ENCODE results near the gene GAS6. TPM values are rescaled to one million over a fixed set of nuclear protein-coding genes. Genes with fewer than 3 reads are reported as not detected.
"Not testable (repeated sequence)": the region's sequence is repeated elsewhere in the genome, so short reads cannot be mapped to it uniquely, and the experiment has no call there.

The GAS6 gene
- total RNA-seq, 1 experiment from 2014 or later: 394 TPM

DNA sequence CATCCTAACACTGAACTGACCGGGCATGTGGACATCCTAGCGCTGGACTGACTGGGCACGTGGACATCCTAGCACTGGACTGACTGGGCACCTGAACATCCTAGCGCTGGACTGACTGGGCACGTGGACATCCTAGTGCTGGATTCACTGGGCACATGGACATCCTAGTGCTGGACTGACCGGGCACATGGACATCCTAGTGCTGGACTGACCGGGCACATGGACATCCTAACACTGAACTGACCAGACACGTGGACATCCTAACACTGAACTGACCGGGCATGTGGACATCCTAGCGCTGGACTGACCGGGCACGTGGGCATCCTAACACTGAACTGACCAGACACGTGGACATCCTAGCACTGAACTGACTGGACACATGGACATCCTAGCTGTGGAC lies 73.9 kb downstream of the GAS6 start:
- H3K4me3 ChIP-seq, H3K36me3 ChIP-seq, H3K9me3 ChIP-seq, H3K27me3 ChIP-seq, DNase-seq: not testable (repeated sequence)

DNA sequence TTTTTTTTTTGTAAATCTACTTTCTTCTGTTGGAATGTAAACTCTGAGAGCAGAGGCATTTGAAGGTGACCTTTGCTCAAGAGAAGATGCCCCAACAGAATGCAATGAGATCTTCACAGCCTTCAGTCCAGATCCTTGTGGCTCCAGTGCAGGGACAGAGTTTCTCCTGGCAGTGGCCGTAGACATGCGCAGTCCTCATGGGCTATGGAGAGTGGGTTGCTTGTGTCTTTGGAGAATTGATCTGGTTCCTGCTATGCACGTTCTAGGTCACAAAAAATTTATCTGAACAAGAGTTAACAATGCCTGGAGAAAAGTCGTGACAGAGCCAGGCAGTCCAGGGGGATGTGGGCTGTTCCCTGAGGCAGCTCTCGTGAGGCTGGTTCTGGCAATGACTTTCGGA lies 74.7 kb downstream of the GAS6 start:
- H3K9me3 ChIP-seq: no peaks in the 10 kb centered on the region
- H3K36me3 ChIP-seq: no peaks in the 10 kb centered on the region
- no peaks in the 10 kb centered on the region for H3K27me3 ChIP-seq
- no peak overlapping the region for H3K4me3 ChIP-seq
- no peak for DNase-seq

DNA sequence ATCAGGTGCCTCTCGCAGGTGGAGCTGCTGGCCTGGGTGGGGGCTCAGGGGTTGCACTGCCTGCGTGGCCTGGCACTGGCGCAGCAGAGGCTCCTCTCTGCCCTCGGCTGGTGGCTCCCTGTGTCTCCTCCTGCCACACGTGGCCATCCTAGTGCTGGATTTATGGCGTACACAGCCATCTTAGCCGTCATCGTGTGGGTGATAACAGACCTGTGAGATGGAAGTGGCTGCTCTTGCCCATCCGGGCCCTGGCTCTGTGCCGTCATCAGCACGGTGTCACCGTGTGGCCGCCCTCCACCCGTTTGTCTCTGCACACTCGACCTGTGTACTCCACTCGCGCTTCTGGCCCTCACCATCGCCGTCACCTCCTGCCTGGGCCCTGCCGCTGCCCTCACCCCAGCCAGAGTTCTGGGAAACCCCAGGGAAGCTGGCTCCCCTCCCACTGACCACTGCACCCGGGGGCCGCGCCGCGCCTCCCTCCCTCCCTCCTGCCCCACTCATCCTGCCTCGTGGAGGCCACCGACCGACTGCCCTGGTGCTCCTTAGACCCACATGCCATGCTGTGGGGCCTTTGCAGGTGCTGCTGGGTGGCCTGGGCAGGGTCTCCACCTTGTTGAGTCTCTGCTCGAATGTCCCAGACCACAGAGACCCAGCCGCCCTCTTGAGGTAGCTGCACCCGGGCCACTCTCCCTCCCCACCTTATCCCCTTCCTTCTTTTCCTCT lies 75.3 kb downstream of the GAS6 start:
- Histone ChIP-seq H3K36me3 (no peaks in the 10 kb centered on the region), H3K9me3 (no peaks in the 10 kb centered on the region), H3K27me3 (no peaks in the 10 kb centered on the region), H3K4me3 (no peak overlapping the region)
- no peak for DNase-seq

DNA sequence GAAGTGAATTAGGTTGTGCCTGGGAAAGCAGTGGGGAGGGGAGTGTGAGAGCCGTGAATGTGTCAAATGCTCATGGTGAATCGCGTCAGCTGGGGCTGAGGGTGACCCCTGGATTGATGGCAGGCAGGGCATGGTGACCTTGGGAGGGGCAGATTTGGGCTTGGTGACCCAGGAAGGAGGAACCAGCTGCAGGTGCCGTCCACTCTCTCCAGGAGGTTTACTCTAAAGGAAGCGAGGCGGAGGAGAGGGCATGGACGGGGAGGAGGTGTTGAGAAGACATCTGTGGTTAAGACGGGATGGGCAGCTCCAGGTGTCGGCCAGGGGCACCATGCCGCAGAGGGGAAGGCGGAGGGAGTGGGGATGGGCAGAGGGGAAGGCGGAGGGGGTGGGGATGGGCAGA lies 76.2 kb downstream of the GAS6 start:
- Histone ChIP-seq H3K4me3 (no peak overlapping the region), H3K9me3 (no peaks in the 10 kb centered on the region), H3K27me3 (no peaks in the 10 kb centered on the region), H3K36me3 (no peaks in the 10 kb centered on the region)
- no peak for DNase-seq

DNA sequence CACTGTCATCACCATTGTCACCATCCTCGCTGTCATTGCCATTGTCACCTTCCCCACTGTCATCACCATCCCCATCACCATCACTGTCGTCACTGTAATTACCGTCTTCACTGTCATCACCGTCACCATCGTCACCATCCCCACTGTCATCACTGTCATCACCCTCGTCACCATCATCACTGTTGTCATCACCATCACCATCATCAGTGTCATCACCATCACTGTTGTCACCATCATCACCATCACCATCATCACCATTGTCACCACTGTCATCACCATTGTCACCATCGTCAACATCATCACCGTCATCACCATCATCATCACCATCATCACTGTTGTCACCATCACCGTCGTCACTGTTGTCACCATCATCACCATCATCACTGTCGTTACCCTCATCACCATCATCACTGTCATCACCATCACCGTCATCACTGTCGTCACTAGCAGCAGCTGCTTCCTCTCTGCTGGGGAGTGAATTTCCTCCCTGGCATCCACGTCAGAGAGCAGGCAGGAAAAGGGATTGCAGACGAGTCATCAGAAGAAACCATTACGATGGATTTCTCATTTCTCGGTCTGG lies 77.5 kb downstream of the GAS6 start:
- no peak for DNase-seq
- H3K36me3 ChIP-seq: no peaks in the 10 kb centered on the region
- no peaks in the 10 kb centered on the region for H3K9me3 ChIP-seq

DNA sequence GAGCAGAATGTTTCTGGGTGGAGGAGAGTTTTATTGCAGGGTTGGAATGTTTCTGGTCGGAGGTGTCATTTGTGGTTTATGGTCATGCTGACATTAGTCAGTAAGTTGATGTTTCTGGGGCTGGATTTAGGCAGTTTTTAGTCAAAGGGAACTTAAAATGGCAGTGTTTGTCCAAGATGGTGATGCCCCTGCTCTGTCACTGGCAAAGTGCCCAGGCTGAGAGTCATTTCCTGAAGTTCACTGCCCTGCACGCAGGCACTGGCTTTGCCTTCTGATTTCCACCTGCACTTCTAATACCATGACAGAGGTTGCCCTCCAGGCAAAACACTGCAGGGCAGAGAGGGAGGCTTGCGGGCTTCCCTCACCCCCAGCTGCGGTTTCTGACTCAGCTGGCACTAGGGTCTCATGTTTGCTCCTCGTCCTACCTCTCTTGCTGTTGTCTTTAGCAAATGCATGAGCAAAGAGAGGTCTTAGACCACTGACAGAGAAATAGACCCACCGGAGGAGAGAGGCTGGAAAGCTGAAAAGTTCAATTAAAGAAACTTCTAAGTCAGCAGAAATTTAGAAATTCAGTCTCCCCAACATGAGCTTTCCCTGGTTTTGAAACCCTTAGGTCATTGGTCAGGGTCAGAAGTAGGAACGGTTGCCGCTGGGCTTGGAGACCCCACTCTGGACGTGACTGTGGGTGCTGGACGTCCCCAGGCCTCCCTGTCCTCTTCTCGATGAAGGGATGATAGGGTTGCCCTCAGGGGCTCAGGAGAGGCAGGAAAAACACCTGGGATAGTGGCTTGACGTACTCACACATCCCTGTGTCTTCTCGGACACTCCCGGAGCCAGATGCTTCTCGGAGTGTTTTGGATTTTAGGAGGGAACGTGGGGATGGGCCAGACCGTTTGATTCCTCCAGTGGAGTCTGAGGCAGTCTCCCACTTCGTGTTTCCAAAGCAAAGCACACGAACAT lies 78.5 kb downstream of the GAS6 start:
- no peaks in the 10 kb centered on the region for H3K9me3 ChIP-seq
- no peaks in the 10 kb centered on the region for H3K27me3 ChIP-seq
- no peak overlapping the region for H3K4me3 ChIP-seq
- peak; percentile 92 for DNase-seq
- no peaks in the 10 kb centered on the region for H3K36me3 ChIP-seq

More for the DNA sequence above, 77.5 kb downstream of the GAS6 start:
- Histone ChIP-seq H3K27me3 (no peaks in the 10 kb centered on the region), H3K4me3 (no peak overlapping the region)

DNA sequence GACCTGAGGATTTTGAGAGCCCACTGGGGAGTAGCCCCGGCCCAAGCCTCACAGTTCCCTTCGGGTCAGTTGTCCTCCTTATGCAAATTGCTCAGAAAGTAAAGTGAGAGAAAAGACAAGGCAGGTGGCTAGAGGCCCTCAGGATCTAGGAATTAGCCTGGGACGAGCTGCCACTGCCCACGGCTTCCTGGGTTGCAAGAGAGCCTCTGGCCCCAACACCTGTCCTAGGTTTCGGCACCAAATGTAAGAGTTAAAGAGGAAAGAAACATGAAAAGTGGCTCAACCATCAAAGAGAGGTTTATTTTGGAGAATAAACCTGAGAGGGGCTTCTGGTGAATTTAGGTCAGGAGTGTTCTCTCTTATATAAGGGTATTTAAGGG lies 79.2 kb downstream of the GAS6 start:
- H3K36me3 ChIP-seq: no peaks in the 10 kb centered on the region
- no peak overlapping the region for H3K4me3 ChIP-seq
- no peaks in the 10 kb centered on the region for H3K27me3 ChIP-seq
- no peak for DNase-seq
- H3K9me3 ChIP-seq: no peaks in the 10 kb centered on the region

DNA sequence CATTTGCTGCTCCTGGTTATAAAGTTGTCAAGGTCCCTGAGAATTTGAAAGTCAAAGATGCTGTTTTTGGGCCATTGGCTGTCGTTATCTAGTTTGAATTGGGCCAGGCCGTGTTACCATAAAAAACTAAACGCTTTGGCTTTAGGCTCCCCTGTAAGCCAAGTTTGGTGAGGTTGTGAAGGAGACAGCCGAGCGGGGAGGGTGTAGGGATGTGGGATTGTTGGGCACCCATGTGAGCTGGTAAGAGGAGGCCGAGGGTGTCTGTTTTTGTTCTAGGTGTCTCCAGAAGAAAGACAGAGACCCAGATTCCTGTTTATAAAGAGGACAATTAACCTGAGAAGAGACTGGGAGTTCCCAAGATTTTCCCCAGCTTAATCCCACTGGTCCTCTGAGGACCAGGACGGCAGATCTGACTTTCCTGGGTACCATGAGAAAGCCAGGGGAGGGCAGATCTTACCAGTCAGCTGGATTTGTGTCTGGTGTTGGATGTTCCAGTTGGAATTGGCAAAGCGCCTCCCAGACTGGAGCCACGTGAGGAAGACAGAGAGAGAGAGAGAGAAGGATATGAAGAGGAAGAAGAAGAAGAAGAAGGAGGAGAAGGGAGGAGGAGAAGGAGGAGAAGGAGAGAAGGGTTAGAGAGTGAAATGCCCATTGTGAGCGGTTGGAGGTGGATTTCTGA lies 79.8 kb downstream of the GAS6 start:
- no peaks in the 10 kb centered on the region for H3K9me3 ChIP-seq
- H3K27me3 ChIP-seq: no peaks in the 10 kb centered on the region
- no peak overlapping the region for H3K4me3 ChIP-seq
- H3K36me3 ChIP-seq: no peaks in the 10 kb centered on the region
- peak; percentile 35 for DNase-seq

DNA sequence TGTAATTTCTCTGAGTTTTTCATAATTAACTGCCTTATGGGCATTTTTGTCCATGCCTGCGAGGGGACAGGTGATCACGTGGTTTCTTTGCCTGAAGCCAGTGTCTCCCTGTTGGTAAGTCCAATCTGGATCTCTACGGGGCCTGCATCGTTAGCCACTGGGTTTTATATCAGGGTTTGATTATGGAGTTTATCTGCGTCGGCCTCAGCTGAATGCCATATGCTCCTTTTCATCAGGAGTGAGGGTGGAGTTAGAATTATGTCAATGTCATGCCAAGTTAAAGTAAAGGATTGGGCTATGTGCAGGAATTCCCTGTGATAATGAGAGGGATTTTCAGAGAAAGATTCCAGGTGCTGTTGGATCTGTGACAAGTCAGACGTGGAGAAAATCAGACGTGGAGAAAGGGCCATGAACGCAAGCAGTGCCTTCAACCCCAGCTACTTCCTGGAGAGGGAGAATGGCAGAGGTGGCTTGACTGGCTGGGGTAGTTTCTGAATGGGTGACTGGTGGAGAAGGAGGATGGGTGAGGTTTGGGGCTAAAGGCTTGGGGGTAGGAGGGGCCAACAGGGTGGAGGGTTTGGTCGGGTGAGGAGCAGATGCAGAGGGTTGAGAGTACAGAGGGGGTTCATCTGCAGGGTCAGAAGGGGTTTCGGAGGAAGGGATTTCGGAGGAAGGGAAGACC lies 80.5 kb downstream of the GAS6 start:
- Histone ChIP-seq H3K27me3 (no peaks in the 10 kb centered on the region), H3K9me3 (no peaks in the 10 kb centered on the region), H3K36me3 (no peaks in the 10 kb centered on the region), H3K4me3 (no peak overlapping the region)
- no peak for DNase-seq

DNA sequence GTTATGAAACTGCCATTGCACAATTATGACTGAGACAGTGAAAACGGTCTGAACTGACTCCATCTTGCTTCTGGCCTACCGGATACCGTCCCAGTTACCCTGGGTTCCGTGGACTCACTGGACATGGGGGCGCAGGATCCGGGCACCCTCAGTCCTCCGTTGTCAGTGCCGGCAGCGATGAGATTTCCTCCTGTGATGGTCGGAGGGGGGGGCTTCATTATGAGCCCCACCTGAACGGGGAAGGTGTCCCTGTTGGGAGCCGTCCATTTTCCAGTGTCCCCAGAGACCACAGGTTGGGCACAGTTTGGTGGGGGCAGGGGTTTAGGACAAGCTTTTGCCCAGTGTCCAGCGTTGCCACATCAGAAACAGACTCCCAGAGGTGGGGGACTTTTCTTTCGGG lies 81.4 kb downstream of the GAS6 start:
- DNase-seq: no peak
- no peaks in the 10 kb centered on the region for H3K9me3 ChIP-seq
- no peak overlapping the region for H3K4me3 ChIP-seq

DNA sequence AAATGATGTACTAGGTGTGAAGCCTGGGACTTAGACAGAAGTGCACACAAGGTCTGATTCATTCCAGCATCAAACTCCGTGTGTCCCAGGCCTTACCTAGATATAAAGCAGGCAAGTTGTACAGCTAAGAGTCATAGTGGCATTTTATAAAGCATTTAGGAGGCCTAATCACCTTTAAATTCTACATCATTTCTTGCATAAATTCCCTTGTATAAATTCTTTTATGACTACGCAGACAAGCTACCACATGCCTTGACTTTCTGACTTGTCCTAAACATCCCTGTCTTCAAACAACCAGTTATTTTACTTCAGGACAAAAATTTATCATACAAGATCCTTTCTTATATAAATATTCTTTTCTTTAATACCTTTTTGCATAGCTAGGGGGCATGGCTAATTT lies 82.3 kb downstream of the GAS6 start:
- no peaks in the 10 kb centered on the region for H3K27me3 ChIP-seq
- no peaks in the 10 kb centered on the region for H3K36me3 ChIP-seq
- H3K9me3 ChIP-seq: no peaks in the 10 kb centered on the region
- H3K4me3 ChIP-seq: no peak overlapping the region
- no peak for DNase-seq

More for the DNA sequence above, 81.4 kb downstream of the GAS6 start:
- Histone ChIP-seq H3K36me3 (no peaks in the 10 kb centered on the region), H3K27me3 (no peaks in the 10 kb centered on the region)

DNA sequence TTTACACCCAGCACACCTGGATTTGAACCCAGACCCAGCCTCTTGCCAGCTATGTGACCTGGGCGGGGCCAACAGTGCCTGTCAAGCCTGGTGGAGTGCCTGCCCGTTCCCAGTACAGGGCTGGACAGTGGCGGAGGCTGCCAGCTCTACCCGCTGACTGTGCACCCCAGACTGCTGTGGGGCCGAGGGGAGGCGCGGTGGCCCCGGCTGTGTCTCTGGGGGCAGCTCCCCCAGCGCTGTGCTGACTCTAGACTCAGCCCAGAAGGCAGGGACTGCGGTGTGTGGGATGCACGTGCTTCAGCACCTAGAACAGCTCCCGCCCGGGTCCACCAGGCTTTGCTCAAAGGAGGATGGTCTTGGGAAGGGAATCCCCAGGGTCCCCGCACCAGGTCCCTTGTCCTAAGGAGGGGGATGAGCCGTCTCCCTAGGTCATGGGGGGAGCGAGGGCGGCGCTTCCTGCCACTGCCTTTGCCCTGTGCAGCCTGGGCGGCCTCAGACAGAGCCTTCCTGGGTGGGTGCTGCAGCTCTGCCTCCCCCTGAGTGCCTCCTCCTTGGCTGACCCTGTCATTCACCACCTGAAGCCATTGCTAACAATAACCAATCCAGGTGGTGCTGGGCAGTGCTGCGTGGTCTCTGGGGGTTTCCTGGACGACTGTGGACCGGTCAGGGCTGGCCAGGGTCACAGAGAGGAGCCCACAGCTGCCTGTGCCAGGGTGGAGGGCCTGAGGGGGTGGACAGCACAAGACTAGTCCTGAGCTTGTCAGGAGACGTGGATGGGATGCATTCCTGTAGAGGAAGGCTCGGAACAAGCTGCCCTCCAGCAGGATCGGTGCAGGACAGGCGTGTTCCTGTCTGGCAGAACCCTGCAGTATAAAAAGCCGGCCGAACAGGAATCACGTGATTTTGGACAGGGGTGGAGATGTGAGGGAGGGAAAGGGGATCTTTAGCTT lies 86.3 kb downstream of the GAS6 start:
- DNase-seq: peak; percentile 20
- H3K4me3 ChIP-seq: no peak overlapping the region
- H3K36me3 ChIP-seq: no peaks in the 10 kb centered on the region
- H3K9me3 ChIP-seq: no peaks in the 10 kb centered on the region
- H3K27me3 ChIP-seq: no peaks in the 10 kb centered on the region

DNA sequence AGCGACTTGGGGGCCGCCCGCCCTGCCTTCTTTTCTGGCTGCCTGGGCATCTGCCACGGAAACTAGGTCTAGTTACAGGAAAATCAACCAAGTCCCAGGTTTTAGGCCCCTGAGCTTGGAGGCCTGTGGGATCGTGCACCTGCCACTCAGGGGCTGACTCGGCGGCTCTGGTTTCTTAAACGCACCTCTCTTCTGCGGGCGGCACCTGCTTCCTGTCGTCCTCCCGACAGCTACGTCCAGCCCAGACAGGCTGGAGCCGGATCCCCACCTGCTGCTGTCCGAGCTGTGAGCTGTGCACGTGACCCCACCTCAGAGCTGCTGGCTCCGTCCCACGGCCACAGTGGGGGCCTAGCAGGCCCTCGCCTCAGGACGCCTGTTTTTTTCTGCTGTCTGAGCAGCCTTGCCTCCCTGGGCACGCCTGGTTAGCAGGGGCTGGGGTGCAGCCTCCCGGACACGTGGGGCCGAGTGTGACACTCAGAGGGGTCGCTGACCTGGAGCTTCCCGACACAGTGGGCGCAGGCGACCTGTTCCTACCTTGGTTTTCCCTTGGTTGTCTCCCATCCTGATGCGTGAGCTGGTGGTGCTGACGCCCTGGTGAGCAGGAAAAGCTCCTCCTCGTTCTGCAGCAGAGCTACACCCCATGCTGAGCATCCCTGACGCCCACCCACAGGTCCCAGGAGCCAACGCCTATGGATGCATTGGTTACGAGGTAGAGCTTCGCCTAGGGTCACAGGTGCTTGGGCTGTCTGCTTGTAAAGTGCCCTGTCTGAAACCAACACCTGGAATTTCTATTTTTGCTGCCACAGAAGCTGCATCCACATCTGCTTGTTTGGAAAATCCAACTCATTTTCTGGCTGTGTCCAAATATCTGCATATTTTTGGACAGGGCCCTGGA lies 87.4 kb downstream of the GAS6 start:
- no peak for DNase-seq
- H3K27me3 ChIP-seq: no peaks in the 10 kb centered on the region

DNA sequence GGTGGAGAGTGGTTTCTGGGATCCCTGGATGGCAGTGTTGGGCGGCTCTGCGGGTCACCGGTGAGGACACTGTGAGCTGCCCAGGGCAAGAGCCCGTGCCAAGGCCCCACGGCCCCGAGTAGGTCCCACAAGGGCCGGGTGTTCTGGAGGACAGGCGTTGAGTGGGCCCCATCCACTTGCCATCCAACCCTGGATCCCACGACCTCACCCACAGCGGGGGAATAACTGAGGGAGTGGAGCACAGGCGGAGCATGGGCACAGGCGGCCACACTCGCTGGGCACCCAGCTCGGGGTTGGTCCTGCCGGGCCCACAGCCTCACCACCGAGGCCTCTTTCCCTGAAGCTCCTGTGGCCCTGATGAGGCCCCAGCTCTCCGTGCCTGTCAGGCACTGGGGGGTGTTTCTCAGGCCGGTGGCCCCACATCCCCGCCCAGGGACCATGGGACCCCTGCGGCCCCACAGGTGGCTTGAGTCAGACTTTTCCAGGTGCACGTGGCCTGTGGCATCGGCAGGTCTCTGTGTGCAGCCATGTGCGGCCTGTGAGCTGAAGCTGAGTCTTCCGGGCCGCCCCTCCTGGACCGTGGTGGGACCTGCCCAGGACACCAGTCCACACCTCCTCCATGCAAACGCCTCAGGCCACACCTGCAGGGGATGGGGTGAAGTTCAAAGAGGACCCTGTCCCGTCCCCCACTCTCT lies 88.3 kb downstream of the GAS6 start:
- Histone ChIP-seq H3K9me3 (no peaks in the 10 kb centered on the region), H3K27me3 (no peaks in the 10 kb centered on the region), H3K4me3 (no peak overlapping the region), H3K36me3 (no peaks in the 10 kb centered on the region)
- DNase-seq: no peak

More for the DNA sequence above, 87.4 kb downstream of the GAS6 start:
- Histone ChIP-seq H3K36me3 (no peaks in the 10 kb centered on the region), H3K4me3 (no peak overlapping the region), H3K9me3 (no peaks in the 10 kb centered on the region)
